Nephron (organoid): ENCODE data around the gene VPS18.

Experiments used
- H3K27ac Mint-ChIP-seq, 3 experiments: 2 replicates each; pipeline ENCODE4 v1.8.0; 2020; ENCODE audit warnings: mixed read lengths in 3 of 3, mild to moderate bottlenecking in 2 of 3, moderate library complexity in 1 of 3
- H3K27me3 Mint-ChIP-seq: 2 replicates; pipeline ENCODE4 v1.8.0; 2021; ENCODE audit warnings: low read depth, mild to moderate bottlenecking, moderate library complexity, mixed read lengths
- H3K36me3 Mint-ChIP-seq: 2 replicates; pipeline ENCODE4 v1.8.0; 2020; ENCODE audit warnings: low read depth, mixed read lengths
- H3K4me1 Mint-ChIP-seq: 2 replicates; pipeline ENCODE4 v1.8.0; 2020; ENCODE audit warnings: mixed read lengths
- H3K4me3 Mint-ChIP-seq, 3 experiments: 2 replicates each; pipeline ENCODE4 v1.8.0; 2020; ENCODE audit warnings: mild to moderate bottlenecking in 3 of 3, mixed read lengths in 3 of 3, moderate library complexity in 2 of 3
- H3K9me3 Mint-ChIP-seq: 2 replicates; pipeline ENCODE4 v1.8.0; 2020; ENCODE audit warnings: mixed read lengths
- TF ChIP-seq, protein P1 (sequence below), 3 experiments: fragments of 200-600 bp; sonication (generic); IDR thresholded peaks; one replicate each; pipeline ENCODE4 v1.5.0; 2021; ENCODE audit warnings: antibody characterized with exemption in 3 of 3; ENCODE audit not compliant: unreplicated experiment in 3 of 3

Gene VPS18

DNA sequence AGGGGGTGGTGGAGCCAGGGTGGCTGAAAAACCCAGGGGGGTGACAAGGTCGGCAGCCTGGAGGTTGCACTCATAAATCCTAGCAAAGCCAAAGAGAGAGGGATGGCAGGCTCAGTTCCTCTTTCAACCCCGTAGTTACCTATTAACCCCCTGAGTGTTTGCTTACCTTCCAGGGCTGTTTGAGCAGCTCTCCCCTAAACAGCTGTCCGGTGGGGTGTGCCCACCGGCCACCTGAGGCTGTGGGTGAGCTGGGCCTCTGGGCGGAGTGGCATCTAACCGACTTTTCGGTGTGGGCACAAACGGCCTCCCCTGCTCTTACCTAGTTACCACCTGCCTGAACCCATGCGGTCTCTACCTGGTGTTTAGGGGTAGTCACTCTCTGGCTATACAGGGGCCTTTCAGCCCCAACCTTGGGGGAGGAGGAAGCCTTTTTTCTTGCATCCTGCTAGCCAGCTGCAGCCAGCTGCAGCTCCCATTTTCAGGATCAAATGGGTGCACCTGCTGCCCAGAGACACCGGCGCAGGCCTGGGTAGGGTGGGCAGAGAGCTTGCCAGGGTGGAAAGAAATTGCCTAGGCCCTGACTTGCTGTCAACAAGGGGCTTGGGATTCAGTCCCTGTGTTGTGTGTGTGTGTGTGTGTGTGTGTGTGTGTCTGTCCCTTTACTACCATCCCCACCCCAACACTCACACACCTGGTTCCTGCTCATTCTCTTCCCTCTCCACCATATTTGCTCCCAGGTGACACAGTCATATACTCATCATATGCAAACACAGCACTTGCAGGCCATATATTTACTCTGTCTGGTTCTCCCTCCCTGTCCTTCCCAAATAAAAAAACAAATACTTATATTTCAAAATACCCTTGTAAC, 38.6 kb downstream of the VPS18 start:
- Mint-ChIP-seq H3K27ac (no peak overlapping the region), H3K9me3 (no peaks in the 10 kb centered on the region), H3K36me3 (no peaks in the 10 kb centered on the region), H3K4me1 (peaks cover 31% of the 10 kb centered on the region), H3K27me3 (peaks cover 74% of the 10 kb centered on the region), H3K4me3 (peak overlapping the region; percentile 83 to 88 (median 86))
- TF ChIP-seq, protein P1, sequence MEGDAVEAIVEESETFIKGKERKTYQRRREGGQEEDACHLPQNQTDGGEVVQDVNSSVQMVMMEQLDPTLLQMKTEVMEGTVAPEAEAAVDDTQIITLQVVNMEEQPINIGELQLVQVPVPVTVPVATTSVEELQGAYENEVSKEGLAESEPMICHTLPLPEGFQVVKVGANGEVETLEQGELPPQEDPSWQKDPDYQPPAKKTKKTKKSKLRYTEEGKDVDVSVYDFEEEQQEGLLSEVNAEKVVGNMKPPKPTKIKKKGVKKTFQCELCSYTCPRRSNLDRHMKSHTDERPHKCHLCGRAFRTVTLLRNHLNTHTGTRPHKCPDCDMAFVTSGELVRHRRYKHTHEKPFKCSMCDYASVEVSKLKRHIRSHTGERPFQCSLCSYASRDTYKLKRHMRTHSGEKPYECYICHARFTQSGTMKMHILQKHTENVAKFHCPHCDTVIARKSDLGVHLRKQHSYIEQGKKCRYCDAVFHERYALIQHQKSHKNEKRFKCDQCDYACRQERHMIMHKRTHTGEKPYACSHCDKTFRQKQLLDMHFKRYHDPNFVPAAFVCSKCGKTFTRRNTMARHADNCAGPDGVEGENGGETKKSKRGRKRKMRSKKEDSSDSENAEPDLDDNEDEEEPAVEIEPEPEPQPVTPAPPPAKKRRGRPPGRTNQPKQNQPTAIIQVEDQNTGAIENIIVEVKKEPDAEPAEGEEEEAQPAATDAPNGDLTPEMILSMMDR (IDR thresholded peaks at IDR 0.05; ENCODE audit: unreplicated experiment in 3 of 3), result no peak

DNA sequence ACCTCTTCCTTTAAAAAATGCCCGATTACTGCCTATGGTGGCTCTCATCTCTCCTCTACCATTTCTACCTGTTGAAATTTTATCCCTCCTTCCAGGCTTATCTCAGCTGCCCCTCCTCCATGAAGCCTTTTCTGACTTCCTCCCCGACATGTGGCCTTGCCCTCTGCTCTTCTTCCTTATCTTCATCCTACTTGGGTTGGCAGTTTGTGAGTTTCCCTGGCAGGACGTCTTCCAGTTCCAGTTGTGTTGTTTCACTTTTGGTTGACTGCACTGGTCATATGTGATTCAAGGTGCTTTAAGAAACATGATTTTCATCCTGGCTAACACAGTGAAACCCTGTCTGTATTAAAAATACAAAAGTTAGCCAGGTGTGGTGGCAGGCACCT, 39.3 kb downstream of the VPS18 start:
- peaks cover 72% of the 10 kb centered on the region for H3K27me3 Mint-ChIP-seq
- H3K4me1 Mint-ChIP-seq, result peaks cover 31% of the 10 kb centered on the region
- H3K36me3 Mint-ChIP-seq, result no peaks in the 10 kb centered on the region
- no peak overlapping the region for H3K27ac Mint-ChIP-seq
- TF ChIP-seq, protein P1 (IDR thresholded peaks at IDR 0.05; ENCODE audit: unreplicated experiment in 3 of 3), result no peak
- peak overlapping the region in 2 of 3 experiments; percentile 20 to 31 for H3K4me3 Mint-ChIP-seq
- H3K9me3 Mint-ChIP-seq, result no peaks in the 10 kb centered on the region

DNA sequence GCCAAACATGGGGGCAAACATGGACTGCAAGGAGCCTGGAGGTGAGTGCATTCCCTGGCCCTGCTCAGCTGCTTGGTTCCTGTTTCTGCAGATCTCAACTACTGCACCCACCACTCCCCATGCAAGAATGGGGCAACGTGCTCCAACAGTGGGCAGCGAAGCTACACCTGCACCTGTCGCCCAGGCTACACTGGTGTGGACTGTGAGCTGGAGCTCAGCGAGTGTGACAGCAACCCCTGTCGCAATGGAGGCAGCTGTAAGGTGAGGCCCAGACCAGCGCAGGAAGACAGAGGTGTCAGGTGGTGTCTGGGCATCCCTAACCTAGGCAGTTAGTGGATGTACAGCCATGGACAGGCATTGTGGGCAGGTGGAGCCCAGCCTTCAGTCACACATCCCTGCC, 40.2 kb downstream of the VPS18 start:
- Mint-ChIP-seq H3K36me3 (no peaks in the 10 kb centered on the region), H3K9me3 (no peaks in the 10 kb centered on the region), H3K27ac (no peak overlapping the region), H3K27me3 (peaks cover 68% of the 10 kb centered on the region), H3K4me3 (no peak overlapping the region), H3K4me1 (peaks cover 27% of the 10 kb centered on the region)
- TF ChIP-seq, protein P1 (IDR thresholded peaks at IDR 0.05; ENCODE audit: unreplicated experiment in 3 of 3), result no peak

DNA sequence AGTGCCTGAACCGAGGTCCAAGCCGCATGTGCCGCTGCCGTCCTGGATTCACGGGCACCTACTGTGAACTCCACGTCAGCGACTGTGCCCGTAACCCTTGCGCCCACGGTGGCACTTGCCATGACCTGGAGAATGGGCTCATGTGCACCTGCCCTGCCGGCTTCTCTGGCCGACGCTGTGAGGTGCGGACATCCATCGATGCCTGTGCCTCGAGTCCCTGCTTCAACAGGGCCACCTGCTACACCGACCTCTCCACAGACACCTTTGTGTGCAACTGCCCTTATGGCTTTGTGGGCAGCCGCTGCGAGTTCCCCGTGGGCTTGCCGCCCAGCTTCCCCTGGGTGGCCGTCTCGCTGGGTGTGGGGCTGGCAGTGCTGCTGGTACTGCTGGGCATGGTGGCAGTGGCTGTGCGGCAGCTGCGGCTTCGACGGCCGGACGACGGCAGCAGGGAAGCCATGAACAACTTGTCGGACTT, 42.0 kb downstream of the VPS18 start:
- Mint-ChIP-seq H3K9me3 (no peaks in the 10 kb centered on the region), H3K27ac (no peak overlapping the region), H3K4me3 (no peak overlapping the region), H3K36me3 (no peaks in the 10 kb centered on the region), H3K27me3 (peaks cover 54% of the 10 kb centered on the region), H3K4me1 (peaks cover 19% of the 10 kb centered on the region)
- TF ChIP-seq, protein P1 (IDR thresholded peaks at IDR 0.05; ENCODE audit: unreplicated experiment in 3 of 3), result no peak

DNA sequence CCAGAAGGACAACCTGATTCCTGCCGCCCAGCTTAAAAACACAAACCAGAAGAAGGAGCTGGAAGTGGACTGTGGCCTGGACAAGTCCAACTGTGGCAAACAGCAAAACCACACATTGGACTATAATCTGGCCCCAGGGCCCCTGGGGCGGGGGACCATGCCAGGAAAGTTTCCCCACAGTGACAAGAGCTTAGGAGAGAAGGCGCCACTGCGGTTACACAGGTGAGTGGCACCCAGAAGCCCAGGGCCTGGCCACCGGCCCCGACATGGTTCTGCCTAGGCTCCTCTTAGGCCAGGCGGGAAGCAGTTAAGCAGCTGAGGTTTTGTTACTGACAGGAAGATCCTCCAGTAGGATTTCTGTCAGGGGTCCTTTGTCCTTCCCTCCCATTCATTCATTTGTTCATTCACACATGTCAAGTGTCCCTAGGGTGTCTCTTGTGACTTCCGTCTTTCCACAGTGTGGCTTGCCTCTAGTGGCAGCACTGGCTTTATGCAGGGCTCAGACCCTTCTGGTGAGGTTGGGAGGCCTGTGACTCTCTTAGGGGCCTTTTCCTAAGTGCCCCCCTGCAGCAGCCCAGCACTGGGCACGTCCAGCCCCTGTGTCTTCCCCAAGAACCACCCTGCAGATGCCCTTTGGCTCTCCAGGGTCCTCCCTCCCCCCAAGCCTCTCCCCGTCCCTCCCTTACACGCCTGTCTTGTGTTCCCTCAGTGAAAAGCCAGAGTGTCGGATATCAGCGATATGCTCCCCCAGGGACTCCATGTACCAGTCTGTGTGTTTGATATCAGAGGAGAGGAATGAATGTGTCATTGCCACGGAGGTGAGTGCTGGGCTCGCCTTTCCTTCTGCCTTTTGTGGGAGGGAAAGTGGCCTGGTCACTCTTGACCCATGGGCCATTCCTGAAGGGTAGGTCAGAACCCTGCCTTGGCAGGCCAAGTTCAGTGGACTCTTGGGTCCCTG, 42.7 kb downstream of the VPS18 start:
- TF ChIP-seq, protein P1 (IDR thresholded peaks at IDR 0.05; ENCODE audit: unreplicated experiment in 3 of 3), result peak in 1 of 3 experiments; percentile 20
- no peaks in the 10 kb centered on the region for H3K9me3 Mint-ChIP-seq
- H3K4me1 Mint-ChIP-seq, result peaks cover 11% of the 10 kb centered on the region
- H3K27ac Mint-ChIP-seq, result peak overlapping the region in 1 of 3 experiments; percentile 10
- H3K36me3 Mint-ChIP-seq, result no peaks in the 10 kb centered on the region
- H3K27me3 Mint-ChIP-seq, result peaks cover 47% of the 10 kb centered on the region
- H3K4me3 Mint-ChIP-seq, result no peak overlapping the region
